K562 (cell line): ENCODE data around the gene CNGB1. TPM values are rescaled to one million over a fixed set of nuclear protein-coding genes. Genes with fewer than 3 reads are reported as not detected.

Experiments used
- CBFA2T2 ChIP-seq: fragments of 450-650 bp; conservative IDR thresholded peaks from 2 replicates; pipeline ENCODE4 v1.6.1; 2017; ENCODE audit warnings: mild to moderate bottlenecking
- CEBPG ChIP-seq, 3 experiments: fragments of 200-800 bp in 1 of 3; sonication (Bioruptor generic) in 1 of 3; sonication (generic) in 1 of 3; formaldehyde crosslinking in 1 of 3; IDR thresholded peaks in 2 of 3; conservative IDR thresholded peaks in 1 of 3; 2 replicates each; pipeline versions ENCODE4 v1.6.1 to v1.8.0; 2016 to 2022; ENCODE audit warnings: missing compliant biosample characterization in 2 of 3, missing genetic modification characterization in 2 of 3, mild to moderate bottlenecking in 1 of 3, missing genetic modification reagents in 1 of 3
- CHD4 ChIP-seq: fragments of 200-600 bp; sonication (generic); IDR thresholded peaks from 3 replicates; pipeline ENCODE4 v1.6.1; 2012; ENCODE audit warnings: low read depth, mild to moderate bottlenecking, mixed read lengths, low read length, inconsistent platforms; ENCODE audit not compliant: insufficient read depth, insufficient replicate concordance, poor library complexity, severe bottlenecking
- CREBBP ChIP-seq: IDR thresholded peaks from one replicate; pipeline ENCODE4 v1.6.1; 2012; ENCODE audit warnings: low read depth, mild to moderate bottlenecking, control low read depth, inconsistent platforms, low read length
- HDAC2 ChIP-seq: fragments of 450-650 bp; IDR thresholded peaks from 2 replicates; pipeline ENCODE4 v1.6.1; 2016; ENCODE audit warnings: mild to moderate bottlenecking
- HEY1 ChIP-seq: fragments of 250-450 bp; sonication (Bioruptor Pico); IDR thresholded peaks from 2 replicates; pipeline ENCODE4 v1.5.0; 2020; ENCODE audit warnings: mild to moderate bottlenecking, moderate library complexity, borderline replicate concordance
- MAZ ChIP-seq, 2 experiments: fragments of 450-650 bp in 1 of 2; sonication (generic) in 1 of 2; formaldehyde crosslinking; IDR thresholded peaks in 1 of 2; conservative IDR thresholded peaks in 1 of 2; 2 replicates each; pipeline versions ENCODE4 v1.4.0 to v1.5.0; 2020; ENCODE audit warnings: mild to moderate bottlenecking in 1 of 2, missing genetic modification reagents in 1 of 2
- NFE2L1 ChIP-seq: fragments of 450-650 bp; IDR thresholded peaks from 2 replicates; pipeline ENCODE4 v1.6.1; 2016; ENCODE audit warnings: missing genetic modification characterization, low read depth, mild to moderate bottlenecking, missing compliant biosample characterization, moderate library complexity, borderline replicate concordance
- POLR2A ChIP-seq: fragments of 450-650 bp; conservative IDR thresholded peaks from 2 replicates; pipeline ENCODE4 v1.6.1; 2016
- SAP30 ChIP-seq: fragments of 200-600 bp; sonication (generic); IDR thresholded peaks from 2 replicates; pipeline ENCODE4 v1.6.1; 2012; ENCODE audit warnings: borderline replicate concordance, low read depth, mild to moderate bottlenecking, moderate library complexity, low read length, control low read depth, inconsistent platforms; ENCODE audit not compliant: insufficient read depth, poor library complexity, severe bottlenecking
- ZBTB2 ChIP-seq: fragments of 450-650 bp; IDR thresholded peaks from 2 replicates; pipeline ENCODE4 v1.6.1; 2016; ENCODE audit warnings: antibody characterized with exemption
- ZFPM2 ChIP-seq: fragments of 250-450 bp; sonication (Bioruptor Pico); IDR thresholded peaks from 2 replicates; pipeline ENCODE4 v1.5.1; 2022; ENCODE audit warnings: mild to moderate bottlenecking
- ZNF592 ChIP-seq: fragments of 450-650 bp; IDR thresholded peaks from 2 replicates; pipeline ENCODE4 v1.6.1; 2017; ENCODE audit warnings: antibody characterized with exemption, mild to moderate bottlenecking
- ZNF696 ChIP-seq: fragments of 250-450 bp; sonication (Bioruptor Pico); conservative IDR thresholded peaks from 2 replicates; pipeline ENCODE4 v1.4.0; 2020; ENCODE audit warnings: mild to moderate bottlenecking, moderate library complexity
- polyA plus RNA-seq, 8 experiments: library from polyadenylated mRNA; depleted of rRNA in 4 of 8; stranded (reverse) in 5 of 8; unstranded in 3 of 8; fragments of >200 nt; fragmentation: Nextera tagmentation in 2 of 8; fragmentation: Illumina TruSeq in 1 of 8; extraction: Ambion mirVana in 2 of 8; extraction: Trizol in 1 of 8; gene quantifications; 2 replicates each; pipeline versions ENCODE4 v1.2.1 to v1.2.3, GENCODE V29; 2011 to 2014; ENCODE audit warnings: inconsistent platforms in 1 of 8, missing spikeins in 1 of 8
- total RNA-seq, 7 experiments: library from RNA; depleted of rRNA in 6 of 7; stranded (reverse); fragments of >200 nt in 6 of 7; fragmentation: Illumina TruSeq in 2 of 7; extraction: Trizol in 2 of 7; gene quantifications; 2 replicates each; pipeline versions ENCODE4 v1.2.1 to v1.2.3, GENCODE V29; 2011 to 2021; ENCODE audit warnings: low replicate concordance in 1 of 7

CNGB1 gene
- total and polyA plus RNA-seq, 9 of the 15 experiments (the other 6 are each of a cell fraction or from before 2014, with no cell fraction given), result not detected

GRCh38 chr16:58001781-58002415 is 31.0 kb upstream of the CNGB1 start (continued):
- no peak for TF ChIP-seq NFE2L1 (tag)
- no peak for TF ChIP-seq ZFPM2
- TF ChIP-seq MAZ (CRISPR knock-in tag; conservative IDR thresholded peaks at IDR 0.05 in 1 of 2, IDR thresholded peaks at IDR 0.05 in 1 of 2), result no peak
- TF ChIP-seq SAP30, result no peak
- no peak for TF ChIP-seq POLR2A
- no peak for TF ChIP-seq HDAC2
- no peak for TF ChIP-seq ZNF592
- no peak for TF ChIP-seq HEY1 (CRISPR knock-in tag)
- no peak for TF ChIP-seq ZNF696 (CRISPR knock-in tag)
- TF ChIP-seq CBFA2T2, result 0 out of 2 replicates have a peak, but pooled peaks have one; percentile 19
- no peak for TF ChIP-seq CHD4
- no peak for TF ChIP-seq CREBBP
- no peak for TF ChIP-seq CEBPG (CRISPR knock-in tag; IDR thresholded peaks at IDR 0.05)
- TF ChIP-seq CEBPG (tag; conservative IDR thresholded peaks at IDR 0.05 in 1 of 2, IDR thresholded peaks at IDR 0.05 in 1 of 2), result no peak
- TF ChIP-seq ZBTB2, result no peak
